WTC11 (cell line): Measurements from ENCODE around the gene TMEM94. TPM values are rescaled to one million over a fixed set of nuclear protein-coding genes. Genes with fewer than 3 reads are reported as not detected.
"Not testable (repeated sequence)": the region's sequence is repeated elsewhere in the genome, so short reads cannot be mapped to it uniquely, and the experiment has no call there.

Source experiments
- ATAC-seq: fragments of 200-7000 bp; cut with Tn5 transposase; 2 replicates; pipeline ENCODE4 v1.10.0; 2021; ENCODE audit warnings: mild to moderate bottlenecking, moderate library complexity
- CTCF ChIA-PET: fragments of 300-600 bp; sonication (Branson Sonifier 250); formaldehyde crosslinking; loops from one replicate; lab custom pipeline; 2021; ENCODE audit warnings: antibody characterized with exemption; lab: Charles Lee
- POLR2A ChIA-PET: fragments of 350-600 bp; sonication (Branson Sonifier 250); formaldehyde crosslinking; loops from one replicate; lab custom pipeline; 2021; ENCODE audit warnings: antibody characterized with exemption; lab: Charles Lee
- DNase-seq: peaks from one replicate; pipeline ENCODE4 v3.0.0; 2021; ENCODE audit warnings: low spot score
- H3K27ac Mint-ChIP-seq: 2 replicates; pipeline ENCODE4 v1.8.0; 2021; ENCODE audit warnings: mixed read lengths
- H3K27me3 Mint-ChIP-seq: 2 replicates; pipeline ENCODE4 v1.8.0; 2021; ENCODE audit warnings: low read depth, mild to moderate bottlenecking, moderate library complexity, mixed read lengths
- H3K36me3 Mint-ChIP-seq: 2 replicates; pipeline ENCODE4 v1.8.0; 2021; ENCODE audit warnings: mixed read lengths
- H3K4me1 Mint-ChIP-seq: 2 replicates; pipeline ENCODE4 v1.8.0; 2022; ENCODE audit warnings: mixed read lengths
- H3K4me3 Mint-ChIP-seq: 2 replicates; pipeline ENCODE4 v1.8.0; 2021; ENCODE audit warnings: mild to moderate bottlenecking, moderate library complexity, mixed read lengths
- H3K9me3 Mint-ChIP-seq: 2 replicates; pipeline ENCODE4 v1.8.0; 2021; ENCODE audit warnings: mixed read lengths
- CREB1 ChIP-seq: sonication (generic); formaldehyde crosslinking; IDR thresholded peaks from 2 replicates; pipeline ENCODE4 v1.8.0; 2023; ENCODE audit warnings: mild to moderate bottlenecking, missing genetic modification reagents
- FOXK1 ChIP-seq: sonication (generic); formaldehyde crosslinking; IDR thresholded peaks from 2 replicates; pipeline ENCODE4 v1.8.0; 2022; ENCODE audit warnings: mild to moderate bottlenecking, moderate library complexity, missing genetic modification reagents
- OVOL2 ChIP-seq: fragments of 250-450 bp; sonication (Bioruptor Pico); IDR thresholded peaks from 2 replicates; pipeline ENCODE4 v1.9.0; 2021; ENCODE audit warnings: mild to moderate bottlenecking, borderline replicate concordance
- PRRX2 ChIP-seq: fragments of 250-450 bp; sonication (Bioruptor Pico); IDR thresholded peaks from 2 replicates; pipeline ENCODE4 v1.8.0; 2021; ENCODE audit warnings: mild to moderate bottlenecking
- ZNF219 ChIP-seq: sonication (generic); formaldehyde crosslinking; IDR thresholded peaks from 2 replicates; pipeline ENCODE4 v1.8.0; 2023; ENCODE audit warnings: missing genetic modification reagents, mild to moderate bottlenecking, borderline replicate concordance
- total RNA-seq: library from RNA; stranded (reverse); gene quantifications from 3 replicates; pipeline ENCODE4 v1.2.3, GENCODE V29; 2021
- TF ChIP-seq, protein P1 (sequence below): fragments of 250-450 bp; sonication (Bioruptor Pico); conservative IDR thresholded peaks from 2 replicates; pipeline ENCODE4 v1.9.0; 2021; ENCODE audit warnings: mild to moderate bottlenecking
- TF ChIP-seq, protein P2 (sequence below): sonication (generic); formaldehyde crosslinking; conservative IDR thresholded peaks from 2 replicates; pipeline ENCODE4 v1.8.1; 2023; ENCODE audit warnings: mild to moderate bottlenecking, low read depth, missing genetic modification reagents, moderate library complexity
- TF ChIP-seq, protein P3 (sequence below): sonication (generic); formaldehyde crosslinking; IDR thresholded peaks from 2 replicates; pipeline ENCODE4 v1.8.1; 2023; ENCODE audit warnings: mild to moderate bottlenecking, missing genetic modification reagents, moderate library complexity
- TF ChIP-seq, protein P4 (sequence below): sonication (generic); formaldehyde crosslinking; IDR thresholded peaks from 2 replicates; pipeline ENCODE4 v1.8.0; 2022; ENCODE audit warnings: mild to moderate bottlenecking, missing genetic modification reagents
- TF ChIP-seq, protein P5 (sequence below): sonication (generic); formaldehyde crosslinking; conservative IDR thresholded peaks from 2 replicates; pipeline ENCODE4 v1.8.1; 2022; ENCODE audit warnings: mild to moderate bottlenecking, missing genetic modification reagents
- TF ChIP-seq, protein P6 (sequence below): fragments of 250-450 bp; sonication (Bioruptor Pico); IDR thresholded peaks from 2 replicates; pipeline ENCODE4 v1.9.0; 2021; ENCODE audit warnings: mild to moderate bottlenecking
- TF ChIP-seq, protein P7 (sequence below): fragments of 250-450 bp; sonication (Bioruptor Pico); IDR thresholded peaks from 2 replicates; pipeline ENCODE4 v1.8.0; 2021; ENCODE audit warnings: mild to moderate bottlenecking
- TF ChIP-seq, protein P8 (sequence below): sonication (generic); formaldehyde crosslinking; IDR thresholded peaks from 2 replicates; pipeline ENCODE4 v1.8.0; 2023; ENCODE audit warnings: missing genetic modification reagents

The TMEM94 gene
- total RNA-seq, 1 experiment from 2014 or later: 76.9 TPM

DNA sequence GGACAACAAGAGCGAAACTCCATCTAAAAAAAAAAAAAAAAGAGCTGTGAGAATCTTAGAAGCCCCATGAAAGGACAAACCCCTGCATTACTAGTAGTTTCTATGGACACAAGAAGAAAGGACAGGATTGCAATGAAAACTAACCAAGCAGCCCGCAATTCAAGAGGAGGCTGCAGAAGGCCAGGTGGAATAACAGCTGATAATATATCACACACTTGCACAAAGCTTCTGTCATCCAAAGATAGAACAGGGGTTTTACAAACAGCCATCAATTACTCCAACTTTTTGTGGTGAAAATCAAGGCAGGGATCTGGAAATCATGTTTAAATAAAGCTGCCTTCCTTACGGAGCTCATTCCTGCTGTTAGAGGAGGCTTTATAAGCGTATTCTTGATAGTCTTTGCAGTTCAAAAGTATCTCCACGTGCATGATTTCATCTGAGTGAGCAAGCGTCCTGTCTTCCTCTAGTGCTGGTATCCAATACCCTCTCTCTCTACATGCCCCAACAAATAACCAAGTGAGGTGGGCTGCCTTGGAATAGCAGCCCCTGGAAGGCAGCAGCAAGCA, 23.1 kb upstream of the TMEM94 start (continued):
- TF ChIP-seq, protein P1, sequence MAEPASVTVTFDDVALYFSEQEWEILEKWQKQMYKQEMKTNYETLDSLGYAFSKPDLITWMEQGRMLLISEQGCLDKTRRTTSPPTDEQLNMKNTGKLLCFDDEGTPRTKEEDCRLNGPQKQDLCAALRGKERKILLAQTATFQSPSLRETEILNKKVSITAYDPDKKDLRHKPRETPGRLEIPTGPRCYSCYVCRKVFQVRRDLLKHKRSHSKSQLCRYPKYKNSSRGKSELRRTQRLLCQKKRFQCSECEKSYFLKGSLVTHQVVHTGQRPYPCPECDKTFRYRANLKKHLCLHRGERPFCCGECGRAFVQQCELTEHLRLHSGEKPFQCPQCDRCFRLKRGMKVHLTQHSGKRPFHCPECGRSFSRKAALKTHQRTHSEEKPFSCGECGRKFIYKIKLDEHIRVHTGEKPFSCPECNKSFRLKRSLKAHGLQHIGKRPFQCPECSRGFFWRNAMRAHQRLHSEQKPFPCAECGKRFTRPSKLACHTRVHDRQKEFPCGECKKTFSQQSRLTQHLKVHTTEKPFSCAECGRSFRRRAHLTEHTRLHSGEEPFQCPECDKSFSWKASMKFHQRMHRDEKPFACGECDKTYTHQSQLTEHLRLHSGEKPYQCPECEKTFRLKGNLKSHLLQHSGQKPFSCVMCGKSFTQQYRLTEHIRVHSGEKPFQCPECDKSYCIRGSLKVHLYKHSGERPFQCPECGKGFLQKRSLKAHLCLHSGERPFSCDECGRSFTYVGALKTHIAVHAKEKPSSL (CRISPR knock-in tag): no peak

DNA sequence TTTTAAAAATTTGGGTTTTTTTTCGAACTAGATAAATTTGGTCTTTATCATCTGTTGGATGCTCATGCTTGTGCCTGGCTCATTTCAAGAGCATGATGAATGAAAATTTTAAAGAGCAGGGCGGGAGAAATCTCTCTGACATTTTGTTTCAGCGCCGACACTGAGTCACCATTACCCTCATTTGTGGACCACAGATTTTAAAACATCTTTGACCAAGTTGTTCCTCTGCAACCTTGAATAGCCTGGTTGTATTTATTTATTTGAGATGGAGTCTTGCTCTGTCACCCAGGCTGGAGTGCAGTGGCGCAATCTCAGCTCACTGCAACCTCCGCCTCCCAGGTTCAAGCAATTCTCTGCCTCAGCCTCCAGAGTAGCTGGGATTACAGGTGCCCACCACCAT, 22.0 kb upstream of the TMEM94 start:
- H3K4me1 Mint-ChIP-seq, H3K9me3 Mint-ChIP-seq, POLR2A ChIA-PET, H3K27me3 Mint-ChIP-seq, H3K27ac Mint-ChIP-seq, H3K36me3 Mint-ChIP-seq, H3K4me3 Mint-ChIP-seq, ATAC-seq, DNase-seq: not testable (repeated sequence)
- CTCF ChIA-PET: interaction anchor here (0.7 to 1.9 kb wide), 2 partner anchors 29 to 53 kb away, joined by 4 to 5 read pairs; partner anchors contain the start of gene GRB2

DNA sequence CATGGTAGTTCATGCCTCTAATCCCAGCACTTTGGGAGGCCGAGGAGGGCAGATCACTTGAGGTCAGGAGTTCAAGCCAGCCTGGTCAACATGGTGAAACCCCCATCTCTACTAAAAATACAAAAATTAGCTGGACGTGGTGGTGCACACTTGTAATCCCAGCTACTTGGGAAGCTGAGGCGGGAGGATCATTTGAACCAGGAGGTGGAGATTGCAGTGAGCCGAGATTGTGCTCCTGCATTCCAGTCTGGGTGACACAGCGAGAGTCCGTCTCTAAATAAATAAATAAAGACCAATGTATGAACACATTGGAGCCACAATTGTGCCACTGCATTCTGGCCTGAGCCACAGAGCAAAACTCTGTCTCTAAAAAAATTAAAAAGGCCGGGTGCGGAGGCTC, 19.0 kb upstream of the TMEM94 start:
- ATAC-seq, H3K36me3 Mint-ChIP-seq, POLR2A ChIA-PET, H3K27me3 Mint-ChIP-seq, H3K27ac Mint-ChIP-seq, H3K4me3 Mint-ChIP-seq, CTCF ChIA-PET, H3K9me3 Mint-ChIP-seq, H3K4me1 Mint-ChIP-seq, DNase-seq: not testable (repeated sequence)

DNA sequence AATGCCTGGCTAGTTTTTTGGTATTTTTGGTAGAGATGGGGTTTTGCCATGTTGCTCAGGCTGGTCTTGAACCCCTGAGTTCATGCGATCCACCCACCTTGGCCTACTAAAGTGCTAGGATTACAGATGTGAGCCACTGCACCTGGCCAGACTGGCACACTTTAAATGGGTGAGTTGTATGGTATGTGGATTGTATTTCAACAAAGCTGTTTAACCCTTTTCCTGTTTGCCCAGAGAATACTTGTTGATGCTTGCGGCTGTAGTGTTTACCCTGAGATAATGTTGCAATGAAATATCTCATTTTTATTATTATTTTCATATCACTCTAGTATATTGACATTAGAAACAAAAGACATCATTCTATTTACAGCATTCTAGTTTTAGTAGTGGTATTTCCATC, 17.1 kb upstream of the TMEM94 start:
- ATAC-seq (no peak), DNase-seq (no peak)
- Mint-ChIP-seq H3K36me3 (no peaks in the 10 kb centered on the region), H3K27ac (no peak overlapping the region), H3K9me3 (no peaks in the 10 kb centered on the region), H3K4me1 (no peaks in the 10 kb centered on the region), H3K27me3 (no peaks in the 10 kb centered on the region; the same call in 1 of the 2 replicates), H3K4me3 (no peak overlapping the region)
- ChIA-PET POLR2A (no interaction called here), CTCF (no interaction called here)
- TF ChIP-seq, protein P2, sequence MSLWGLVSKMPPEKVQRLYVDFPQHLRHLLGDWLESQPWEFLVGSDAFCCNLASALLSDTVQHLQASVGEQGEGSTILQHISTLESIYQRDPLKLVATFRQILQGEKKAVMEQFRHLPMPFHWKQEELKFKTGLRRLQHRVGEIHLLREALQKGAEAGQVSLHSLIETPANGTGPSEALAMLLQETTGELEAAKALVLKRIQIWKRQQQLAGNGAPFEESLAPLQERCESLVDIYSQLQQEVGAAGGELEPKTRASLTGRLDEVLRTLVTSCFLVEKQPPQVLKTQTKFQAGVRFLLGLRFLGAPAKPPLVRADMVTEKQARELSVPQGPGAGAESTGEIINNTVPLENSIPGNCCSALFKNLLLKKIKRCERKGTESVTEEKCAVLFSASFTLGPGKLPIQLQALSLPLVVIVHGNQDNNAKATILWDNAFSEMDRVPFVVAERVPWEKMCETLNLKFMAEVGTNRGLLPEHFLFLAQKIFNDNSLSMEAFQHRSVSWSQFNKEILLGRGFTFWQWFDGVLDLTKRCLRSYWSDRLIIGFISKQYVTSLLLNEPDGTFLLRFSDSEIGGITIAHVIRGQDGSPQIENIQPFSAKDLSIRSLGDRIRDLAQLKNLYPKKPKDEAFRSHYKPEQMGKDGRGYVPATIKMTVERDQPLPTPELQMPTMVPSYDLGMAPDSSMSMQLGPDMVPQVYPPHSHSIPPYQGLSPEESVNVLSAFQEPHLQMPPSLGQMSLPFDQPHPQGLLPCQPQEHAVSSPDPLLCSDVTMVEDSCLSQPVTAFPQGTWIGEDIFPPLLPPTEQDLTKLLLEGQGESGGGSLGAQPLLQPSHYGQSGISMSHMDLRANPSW: no peak
- TF ChIP-seq, protein P3, sequence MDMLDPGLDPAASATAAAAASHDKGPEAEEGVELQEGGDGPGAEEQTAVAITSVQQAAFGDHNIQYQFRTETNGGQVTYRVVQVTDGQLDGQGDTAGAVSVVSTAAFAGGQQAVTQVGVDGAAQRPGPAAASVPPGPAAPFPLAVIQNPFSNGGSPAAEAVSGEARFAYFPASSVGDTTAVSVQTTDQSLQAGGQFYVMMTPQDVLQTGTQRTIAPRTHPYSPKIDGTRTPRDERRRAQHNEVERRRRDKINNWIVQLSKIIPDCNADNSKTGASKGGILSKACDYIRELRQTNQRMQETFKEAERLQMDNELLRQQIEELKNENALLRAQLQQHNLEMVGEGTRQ (CRISPR knock-in tag): no peak
- TF ChIP-seq ZNF219 (CRISPR knock-in tag) (no peak), OVOL2 (no peak), FOXK1 (CRISPR knock-in tag) (no peak), CREB1 (CRISPR knock-in tag) (no peak), PRRX2 (CRISPR knock-in tag) (no peak)
- TF ChIP-seq, protein P4, sequence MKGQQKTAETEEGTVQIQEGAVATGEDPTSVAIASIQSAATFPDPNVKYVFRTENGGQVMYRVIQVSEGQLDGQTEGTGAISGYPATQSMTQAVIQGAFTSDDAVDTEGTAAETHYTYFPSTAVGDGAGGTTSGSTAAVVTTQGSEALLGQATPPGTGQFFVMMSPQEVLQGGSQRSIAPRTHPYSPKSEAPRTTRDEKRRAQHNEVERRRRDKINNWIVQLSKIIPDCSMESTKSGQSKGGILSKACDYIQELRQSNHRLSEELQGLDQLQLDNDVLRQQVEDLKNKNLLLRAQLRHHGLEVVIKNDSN (CRISPR knock-in tag): no peak
- TF ChIP-seq, protein P5, sequence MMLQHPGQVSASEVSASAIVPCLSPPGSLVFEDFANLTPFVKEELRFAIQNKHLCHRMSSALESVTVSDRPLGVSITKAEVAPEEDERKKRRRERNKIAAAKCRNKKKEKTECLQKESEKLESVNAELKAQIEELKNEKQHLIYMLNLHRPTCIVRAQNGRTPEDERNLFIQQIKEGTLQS (CRISPR knock-in tag): no peak
- TF ChIP-seq, protein P6, sequence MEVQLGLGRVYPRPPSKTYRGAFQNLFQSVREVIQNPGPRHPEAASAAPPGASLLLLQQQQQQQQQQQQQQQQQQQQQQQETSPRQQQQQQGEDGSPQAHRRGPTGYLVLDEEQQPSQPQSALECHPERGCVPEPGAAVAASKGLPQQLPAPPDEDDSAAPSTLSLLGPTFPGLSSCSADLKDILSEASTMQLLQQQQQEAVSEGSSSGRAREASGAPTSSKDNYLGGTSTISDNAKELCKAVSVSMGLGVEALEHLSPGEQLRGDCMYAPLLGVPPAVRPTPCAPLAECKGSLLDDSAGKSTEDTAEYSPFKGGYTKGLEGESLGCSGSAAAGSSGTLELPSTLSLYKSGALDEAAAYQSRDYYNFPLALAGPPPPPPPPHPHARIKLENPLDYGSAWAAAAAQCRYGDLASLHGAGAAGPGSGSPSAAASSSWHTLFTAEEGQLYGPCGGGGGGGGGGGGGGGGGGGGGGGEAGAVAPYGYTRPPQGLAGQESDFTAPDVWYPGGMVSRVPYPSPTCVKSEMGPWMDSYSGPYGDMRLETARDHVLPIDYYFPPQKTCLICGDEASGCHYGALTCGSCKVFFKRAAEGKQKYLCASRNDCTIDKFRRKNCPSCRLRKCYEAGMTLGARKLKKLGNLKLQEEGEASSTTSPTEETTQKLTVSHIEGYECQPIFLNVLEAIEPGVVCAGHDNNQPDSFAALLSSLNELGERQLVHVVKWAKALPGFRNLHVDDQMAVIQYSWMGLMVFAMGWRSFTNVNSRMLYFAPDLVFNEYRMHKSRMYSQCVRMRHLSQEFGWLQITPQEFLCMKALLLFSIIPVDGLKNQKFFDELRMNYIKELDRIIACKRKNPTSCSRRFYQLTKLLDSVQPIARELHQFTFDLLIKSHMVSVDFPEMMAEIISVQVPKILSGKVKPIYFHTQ (CRISPR knock-in tag): no peak
- TF ChIP-seq, protein P7, sequence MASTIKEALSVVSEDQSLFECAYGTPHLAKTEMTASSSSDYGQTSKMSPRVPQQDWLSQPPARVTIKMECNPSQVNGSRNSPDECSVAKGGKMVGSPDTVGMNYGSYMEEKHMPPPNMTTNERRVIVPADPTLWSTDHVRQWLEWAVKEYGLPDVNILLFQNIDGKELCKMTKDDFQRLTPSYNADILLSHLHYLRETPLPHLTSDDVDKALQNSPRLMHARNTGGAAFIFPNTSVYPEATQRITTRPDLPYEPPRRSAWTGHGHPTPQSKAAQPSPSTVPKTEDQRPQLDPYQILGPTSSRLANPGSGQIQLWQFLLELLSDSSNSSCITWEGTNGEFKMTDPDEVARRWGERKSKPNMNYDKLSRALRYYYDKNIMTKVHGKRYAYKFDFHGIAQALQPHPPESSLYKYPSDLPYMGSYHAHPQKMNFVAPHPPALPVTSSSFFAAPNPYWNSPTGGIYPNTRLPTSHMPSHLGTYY: no peak
- TF ChIP-seq, protein P8, sequence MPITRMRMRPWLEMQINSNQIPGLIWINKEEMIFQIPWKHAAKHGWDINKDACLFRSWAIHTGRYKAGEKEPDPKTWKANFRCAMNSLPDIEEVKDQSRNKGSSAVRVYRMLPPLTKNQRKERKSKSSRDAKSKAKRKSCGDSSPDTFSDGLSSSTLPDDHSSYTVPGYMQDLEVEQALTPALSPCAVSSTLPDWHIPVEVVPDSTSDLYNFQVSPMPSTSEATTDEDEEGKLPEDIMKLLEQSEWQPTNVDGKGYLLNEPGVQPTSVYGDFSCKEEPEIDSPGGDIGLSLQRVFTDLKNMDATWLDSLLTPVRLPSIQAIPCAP (CRISPR knock-in tag): no peak
